OCI-M2 (cell line): ENCODE measurements around the gene S1PR2.

ENCODE experiments used
- DNase-seq: peaks from one replicate; lab custom pipeline; 2025; ENCODE audit not compliant: unreplicated experiment; lab: John Stamatoyannopoulos, UW

The S1PR2 gene

GRCh38 chr19:10230861-10231611 lies at the start of gene S1PR2:
Gene S1PR2 (minus strand): TSS chr19:10231331. CDS start chr19:10224905, 6,426 bp downstream.
- peak; percentile 98 for DNase-seq

- no peak for DNase-seq
Measured at GRCh38 chr19:10279737-10280442, 48.8 kb upstream of the S1PR2 start.

DNA sequence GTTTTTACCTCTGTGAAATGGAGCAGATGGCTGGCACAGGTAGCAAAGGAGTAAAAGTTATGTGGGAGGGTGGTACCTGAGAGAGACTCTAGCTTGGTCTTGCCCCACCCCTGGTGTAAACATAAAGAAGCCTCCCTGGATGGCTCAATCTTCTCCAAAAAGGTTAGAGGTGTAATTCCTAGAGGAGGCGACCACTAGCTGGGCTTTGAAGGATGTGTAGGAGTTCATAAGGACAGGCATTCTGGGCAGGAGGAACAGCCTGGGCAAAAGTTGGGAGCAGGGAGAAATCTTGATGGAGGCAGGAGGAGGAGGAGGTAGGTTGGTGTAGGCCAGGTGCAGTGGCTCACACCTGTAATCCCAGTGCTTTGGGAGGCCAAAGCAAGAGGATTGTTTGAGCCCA lies 47.8 kb upstream of the S1PR2 start:
- DNase-seq = no peak

DNA sequence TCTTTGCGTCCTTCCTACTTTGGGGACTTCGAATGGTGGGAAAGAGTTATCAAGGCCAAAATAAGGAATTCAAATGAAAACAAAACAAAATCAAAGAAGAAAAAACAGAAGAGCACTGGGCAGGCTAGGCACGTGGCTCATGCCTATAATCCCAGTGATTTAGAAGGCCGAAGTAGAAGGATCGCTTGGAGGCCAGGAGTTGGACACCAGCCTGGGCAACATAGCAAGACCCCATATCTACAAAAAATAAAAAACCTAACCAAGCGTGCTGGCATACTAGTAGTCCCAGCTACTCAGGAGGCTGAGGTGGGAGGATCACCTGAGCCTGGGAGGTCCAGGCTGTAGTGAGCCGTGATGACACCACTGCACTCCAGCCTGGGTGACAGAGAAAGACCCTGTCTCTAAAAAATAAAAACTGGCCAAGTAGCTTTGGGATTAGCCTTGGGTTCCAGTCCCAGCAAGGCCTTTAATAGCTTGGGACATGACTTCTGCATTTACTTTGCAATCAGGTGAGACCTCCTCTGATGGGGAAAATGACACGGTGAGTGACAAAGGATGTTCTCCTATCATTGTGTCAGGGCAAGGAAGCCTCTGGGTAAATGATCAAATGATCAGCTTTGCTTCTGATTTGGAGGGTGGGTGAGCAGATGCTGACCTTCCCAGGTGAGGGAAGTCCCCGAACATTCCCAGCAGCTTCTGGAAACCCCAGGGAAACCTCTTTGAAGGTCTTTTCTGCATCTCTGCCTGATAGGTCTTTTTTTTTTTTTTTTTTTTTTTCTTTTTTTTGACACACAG lies 46.9 kb upstream of the S1PR2 start:
- DNase-seq = no peak

DNA sequence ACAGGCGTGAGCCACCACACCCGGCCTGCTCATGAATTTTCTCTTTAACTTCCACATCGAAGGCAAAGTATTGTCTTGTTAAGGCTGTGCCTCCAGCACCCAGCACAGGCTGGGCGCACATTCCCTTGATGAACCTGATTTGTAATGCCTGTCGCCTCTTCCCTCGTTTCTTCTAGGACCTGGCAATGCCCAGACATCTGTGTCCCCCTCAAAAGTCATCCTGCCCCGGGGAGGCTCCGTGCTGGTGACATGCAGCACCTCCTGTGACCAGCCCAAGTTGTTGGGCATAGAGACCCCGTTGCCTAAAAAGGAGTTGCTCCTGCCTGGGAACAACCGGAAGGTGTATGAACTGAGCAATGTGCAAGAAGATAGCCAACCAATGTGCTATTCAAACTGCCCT lies 43.5 kb upstream of the S1PR2 start:
- DNase-seq = no peak

DNA sequence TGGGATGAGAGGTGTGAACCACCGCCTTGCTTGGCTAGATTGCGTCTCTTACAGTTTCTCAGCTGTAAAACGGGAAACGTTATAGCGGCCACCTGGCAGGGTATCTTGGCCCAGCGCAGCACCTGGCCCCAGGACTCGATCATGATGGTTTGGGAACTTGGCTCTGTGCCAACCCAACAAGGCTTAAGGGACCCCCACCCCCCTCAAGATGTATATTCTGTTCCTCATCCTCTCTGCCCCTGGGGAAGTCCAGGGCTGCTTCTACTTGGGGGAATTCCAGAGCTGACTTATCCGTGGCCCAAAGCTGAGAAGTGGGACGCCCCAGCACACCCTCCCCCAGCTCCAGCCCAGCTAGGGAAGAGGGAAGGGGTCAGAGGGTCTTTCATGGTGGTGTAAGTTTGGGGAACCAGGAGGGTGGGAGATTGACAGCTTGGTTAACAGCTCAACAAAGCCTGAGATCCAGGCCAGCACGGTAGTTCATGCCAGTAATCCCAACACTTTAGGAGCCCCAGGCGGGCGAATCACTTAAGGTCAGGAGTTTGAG lies 40.5 kb upstream of the S1PR2 start:
- no peak for DNase-seq

DNA sequence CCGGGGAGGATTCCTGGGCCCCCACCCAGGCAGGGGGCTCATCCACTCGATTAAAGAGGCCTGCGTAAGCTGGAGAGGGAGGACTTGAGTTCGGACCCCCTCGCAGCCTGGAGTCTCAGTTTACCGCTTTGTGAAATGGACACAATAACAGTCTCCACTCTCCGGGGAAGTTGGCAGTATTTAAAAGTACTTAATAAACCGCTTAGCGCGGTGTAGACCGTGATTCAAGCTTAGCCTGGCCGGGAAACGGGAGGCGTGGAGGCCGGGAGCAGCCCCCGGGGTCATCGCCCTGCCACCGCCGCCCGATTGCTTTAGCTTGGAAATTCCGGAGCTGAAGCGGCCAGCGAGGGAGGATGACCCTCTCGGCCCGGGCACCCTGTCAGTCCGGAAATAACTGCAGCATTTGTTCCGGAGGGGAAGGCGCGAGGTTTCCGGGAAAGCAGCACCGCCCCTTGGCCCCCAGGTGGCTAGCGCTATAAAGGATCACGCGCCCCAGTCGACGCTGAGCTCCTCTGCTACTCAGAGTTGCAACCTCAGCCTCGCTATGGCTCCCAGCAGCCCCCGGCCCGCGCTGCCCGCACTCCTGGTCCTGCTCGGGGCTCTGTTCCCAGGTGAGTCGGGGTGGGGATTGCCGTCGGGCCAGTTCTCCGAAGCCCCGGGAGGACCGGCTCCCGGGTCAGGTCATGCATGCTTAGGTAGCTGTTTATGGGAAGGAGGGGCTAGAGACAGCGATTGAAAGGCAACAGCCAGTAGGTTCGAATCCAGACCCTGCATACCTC lies 39.7 kb upstream of the S1PR2 start, which contains the start of gene ICAM1:
Gene ICAM1, plus strand, starts transcription at position 505 of the 779 bp plus-strand sequence. Its CDS starts 40 bp downstream, at position 545.
- no peak for DNase-seq

DNA sequence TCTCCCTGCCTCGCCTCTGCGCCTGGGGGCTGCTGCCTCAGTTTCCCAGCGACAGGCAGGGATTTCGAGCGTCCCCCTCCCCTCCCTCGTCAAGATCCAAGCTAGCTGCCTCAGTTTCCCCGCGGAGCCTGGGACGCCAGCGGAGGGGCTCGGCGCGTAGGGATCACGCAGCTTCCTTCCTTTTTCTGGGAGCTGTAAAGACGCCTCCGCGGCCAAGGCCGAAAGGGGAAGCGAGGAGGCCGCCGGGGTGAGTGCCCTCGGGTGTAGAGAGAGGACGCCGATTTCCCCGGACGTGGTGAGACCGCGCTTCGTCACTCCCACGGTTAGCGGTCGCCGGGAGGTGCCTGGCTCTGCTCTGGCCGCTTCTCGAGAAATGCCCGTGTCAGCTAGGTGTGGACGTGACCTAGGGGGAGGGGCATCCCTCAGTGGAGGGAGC lies 39.1 kb upstream of the S1PR2 start:
- no peak for DNase-seq

DNA sequence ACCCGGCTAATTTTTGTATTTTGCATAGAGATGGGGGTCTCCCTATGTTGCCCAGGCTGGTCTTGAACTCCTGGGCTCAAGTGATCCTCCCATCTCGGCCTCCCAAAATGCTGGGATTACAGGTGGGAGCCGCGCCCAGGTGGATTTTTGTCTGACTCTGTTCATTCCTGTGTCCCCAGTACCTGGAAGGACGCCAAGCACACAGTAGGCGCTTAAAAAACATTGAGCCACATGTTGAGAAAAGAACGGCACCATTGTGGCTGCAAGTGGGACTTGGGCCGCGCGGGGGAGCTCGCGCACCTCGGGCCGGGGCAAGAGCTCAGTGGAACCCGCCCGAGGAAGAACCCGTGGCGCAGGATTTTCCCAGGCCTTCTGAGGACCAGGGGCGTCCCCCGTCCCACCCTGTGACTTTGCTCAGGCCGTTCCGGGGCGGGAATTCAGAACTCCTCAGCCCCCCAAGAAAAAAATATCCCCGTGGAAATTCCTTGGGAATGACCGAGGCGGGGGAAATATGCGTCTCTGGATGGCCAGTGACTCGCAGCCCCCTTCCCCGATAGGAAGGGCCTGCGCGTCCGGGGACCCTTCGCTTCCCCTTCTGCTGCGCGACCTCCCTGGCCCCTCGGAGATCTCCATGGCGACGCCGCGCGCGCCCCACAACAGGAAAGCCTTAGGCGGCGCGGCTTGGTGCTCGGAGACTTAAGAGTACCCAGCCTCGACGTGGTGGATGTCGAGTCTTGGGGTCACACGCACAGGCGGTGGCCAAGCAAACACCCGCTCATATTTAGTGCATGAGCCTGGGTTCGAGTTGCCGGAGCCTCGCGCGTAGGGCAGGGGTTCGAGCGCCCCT lies 38.4 kb upstream of the S1PR2 start:
- DNase-seq = peak; percentile 98

GRCh38 chr19:10268071-10268470 lies 36.9 kb upstream of the S1PR2 start:
- no peak for DNase-seq

DNA sequence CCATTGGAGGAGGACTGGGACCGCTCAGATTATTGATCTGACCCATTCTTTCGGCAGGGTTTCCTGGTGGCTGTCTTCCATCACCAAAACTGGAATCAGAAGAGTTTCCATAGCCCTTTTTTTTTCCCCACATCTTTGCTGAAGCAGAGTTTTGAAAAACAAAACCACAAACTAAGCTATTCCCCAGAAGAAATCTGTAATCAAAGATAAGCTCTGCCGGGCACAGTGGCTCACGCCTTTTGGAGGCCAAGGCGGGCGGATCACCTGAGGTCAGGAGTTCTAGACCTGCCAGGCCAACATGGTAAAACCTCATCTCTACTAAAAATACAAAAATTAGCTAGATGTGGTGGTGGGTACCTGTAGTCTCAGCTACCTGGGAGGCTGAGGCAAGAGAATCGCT lies 35.6 kb upstream of the S1PR2 start:
- no peak for DNase-seq

GRCh38 chr19:10262771-10263170 lies 31.6 kb upstream of the S1PR2 start:
- DNase-seq = no peak

- DNase-seq = no peak
Measured at GRCh38 chr19:10260141-10260584, 29.0 kb upstream of the S1PR2 start.

DNA sequence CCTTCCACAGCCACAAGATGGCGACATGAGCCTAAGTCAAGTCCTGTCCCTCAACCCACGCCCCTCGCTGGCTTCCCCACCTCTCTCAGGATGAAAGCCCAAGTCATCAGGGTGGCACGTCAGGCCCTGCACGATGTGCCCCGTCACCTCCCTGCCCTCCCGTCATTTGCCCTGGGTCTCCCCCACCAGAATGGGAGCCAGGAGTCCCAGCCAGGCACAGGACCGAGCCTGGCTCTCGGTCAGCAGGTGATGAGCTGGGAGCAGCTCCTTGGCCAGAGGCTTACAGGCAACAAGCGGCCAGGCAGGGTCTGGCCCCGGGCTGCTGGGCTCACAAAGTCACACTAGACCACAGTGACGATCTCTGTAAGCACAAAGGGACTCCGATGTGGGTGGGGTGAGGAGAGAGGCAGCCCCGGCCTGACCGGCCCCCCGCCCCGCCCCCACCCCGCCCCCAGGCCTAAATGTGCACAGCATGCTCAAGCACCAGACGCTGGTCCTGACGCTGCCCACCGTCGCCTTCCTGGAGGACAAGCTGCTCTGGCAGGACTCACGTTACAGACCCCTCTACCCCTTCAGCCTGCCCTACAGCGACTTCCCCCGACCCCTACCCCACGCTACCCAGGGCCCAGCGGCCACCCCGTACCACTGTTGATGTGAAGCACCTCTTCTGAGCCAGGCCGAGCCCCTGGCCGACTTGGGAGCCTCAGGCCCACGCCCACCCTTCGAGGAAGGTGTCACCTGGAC lies 28.2 kb upstream of the S1PR2 start:
- peak; percentile 98 for DNase-seq

DNA sequence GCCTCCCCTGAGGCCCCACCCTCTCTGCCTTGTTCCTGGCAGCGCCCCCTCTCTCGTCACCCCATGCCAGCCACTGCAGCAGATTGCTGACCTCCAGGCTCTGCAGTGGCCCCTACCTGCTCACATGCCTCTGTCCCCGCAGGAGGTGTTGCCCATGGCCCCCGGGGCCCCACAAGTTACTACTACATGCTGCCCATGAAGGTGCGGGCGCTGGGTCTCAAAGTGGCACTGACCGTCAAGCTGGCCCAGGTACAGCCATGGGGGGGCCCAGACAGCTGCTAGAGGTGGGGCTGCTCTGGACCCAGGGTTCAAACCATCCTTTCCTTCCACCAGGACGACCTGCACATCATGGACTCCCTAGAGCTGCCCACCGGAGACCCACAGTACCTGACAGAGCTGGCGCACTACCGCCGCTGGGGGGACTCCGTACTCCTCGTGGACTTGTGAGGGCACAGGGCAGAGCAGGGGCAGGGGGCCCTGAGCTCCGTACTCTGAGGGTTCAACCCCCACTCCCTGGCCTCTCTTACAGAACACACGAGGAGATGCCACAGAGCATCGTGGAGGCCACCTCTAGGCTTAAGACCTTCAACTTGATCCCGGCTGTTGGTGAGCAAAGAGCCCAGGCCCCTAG lies 27.1 kb upstream of the S1PR2 start:
- no peak for DNase-seq

GRCh38 chr19:10256970-10257615 lies 26.0 kb upstream of the S1PR2 start:
- no peak for DNase-seq

DNA sequence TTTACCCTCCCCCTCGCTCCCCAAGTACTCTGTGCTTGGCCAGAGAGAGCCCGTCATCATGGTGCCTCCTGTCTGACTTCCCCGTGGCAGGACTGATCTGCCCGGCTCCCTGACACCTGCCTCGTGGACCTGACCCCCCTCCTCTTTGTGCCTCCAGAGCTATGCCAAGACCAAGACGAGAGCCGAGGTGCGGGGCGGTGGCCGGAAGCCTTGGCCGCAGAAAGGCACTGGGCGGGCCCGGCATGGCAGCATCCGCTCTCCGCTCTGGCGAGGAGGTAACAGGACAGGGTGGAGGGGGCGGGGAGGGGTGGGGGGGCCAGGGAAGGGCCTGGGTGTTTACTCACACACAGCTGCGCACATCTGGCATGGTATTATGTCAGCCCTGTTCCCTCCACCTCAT lies 25.4 kb upstream of the S1PR2 start:
- no peak for DNase-seq

GRCh38 chr19:10255358-10255757 lies 24.2 kb upstream of the S1PR2 start:
- DNase-seq = no peak
